HL-60/S4 (cell line): ENCODE results near the gene UGT1A6.
"Not testable (repeated sequence)": the region's sequence is repeated elsewhere in the genome, so short reads cannot be mapped to it uniquely, and the experiment has no call there.

Experiments used
- in situ Hi-C: fragments of 300-500 bp; cut with MboI; formaldehyde crosslinking; loops from 2 replicates; pipeline ENCODE4 v1.14.3; 2022; ENCODE audit warnings: low sequenced_read_pairs

UGT1A6 gene

DNA sequence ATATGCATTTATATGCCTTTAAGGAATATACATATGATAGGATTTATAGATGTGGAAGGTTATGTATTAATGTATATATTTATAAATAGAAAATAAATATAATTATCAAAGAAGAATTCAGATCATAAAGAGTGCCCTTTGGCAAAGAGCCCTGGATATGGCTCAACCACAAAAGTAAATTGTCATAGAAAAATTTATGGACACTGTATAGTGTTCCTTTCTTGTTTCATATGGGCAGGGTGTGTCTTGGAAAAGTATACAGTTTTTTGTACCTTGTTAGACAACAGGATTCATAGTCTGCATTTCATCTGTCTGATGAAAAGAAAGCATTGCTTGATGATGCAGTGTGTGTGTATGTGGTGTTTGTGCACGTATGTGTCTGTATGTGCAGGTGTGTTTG, 8.1 kb upstream of the UGT1A6 start:
- in situ Hi-C loops: no loop called here

DNA sequence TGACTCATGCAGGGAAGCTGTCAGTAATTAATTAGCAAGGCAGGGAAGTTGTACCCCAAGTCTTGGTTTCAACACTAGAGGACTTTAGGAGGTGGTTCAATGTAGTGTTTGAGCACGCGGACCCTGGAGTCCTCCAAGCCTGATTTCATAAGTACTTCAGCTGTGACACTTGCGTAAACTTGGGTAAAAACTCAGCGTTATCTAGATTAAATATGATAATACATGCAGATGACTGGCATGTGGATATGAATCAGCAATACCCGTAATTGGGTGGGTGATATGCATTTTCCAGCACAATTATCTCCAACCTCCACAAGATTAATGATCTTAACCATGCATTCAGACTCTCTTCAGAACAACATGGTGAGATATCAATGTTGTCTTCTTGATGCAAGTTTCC, 5.8 kb upstream of the UGT1A6 start:
- in situ Hi-C loops: no loop called here

DNA sequence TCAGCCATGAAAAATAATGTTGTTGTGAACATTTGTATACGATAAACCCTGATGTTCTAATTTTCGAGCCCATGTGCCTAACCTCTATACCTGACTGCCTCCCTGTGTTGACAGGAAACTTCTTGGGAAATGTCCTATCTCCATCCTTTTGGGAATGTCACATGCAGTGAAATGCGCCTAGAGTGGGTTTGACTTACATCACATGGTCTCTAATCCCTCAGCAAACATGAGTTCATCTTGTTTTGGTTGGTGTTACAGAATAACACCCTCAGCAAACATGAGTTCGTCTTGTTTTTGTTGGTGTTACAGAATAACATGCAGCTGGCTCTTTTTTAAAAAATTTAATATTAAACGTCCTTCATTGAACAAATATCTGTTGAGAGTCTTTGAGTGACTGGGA, 4.3 kb upstream of the UGT1A6 start:
- in situ Hi-C loops: no loop called here

DNA sequence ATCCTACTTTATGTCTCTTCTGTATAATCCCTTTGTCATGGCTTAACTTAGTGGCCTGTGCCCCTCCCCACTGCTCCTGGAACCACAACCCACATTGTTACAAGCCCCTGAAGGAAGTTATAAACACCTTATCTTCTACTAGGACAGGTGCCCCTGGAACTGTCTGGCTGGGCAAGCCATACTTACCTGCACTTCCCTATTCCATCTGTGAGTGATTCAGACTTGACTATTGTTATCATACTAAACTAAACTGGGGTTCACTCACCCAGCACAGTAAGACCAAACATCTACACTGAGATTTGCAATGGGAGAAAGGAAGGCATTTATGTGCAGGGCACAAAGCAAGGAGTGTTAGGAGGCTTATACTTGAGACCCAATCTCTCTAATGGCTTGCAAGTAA, 3.7 kb upstream of the UGT1A6 start:
- in situ Hi-C loops: no loop called here

DNA sequence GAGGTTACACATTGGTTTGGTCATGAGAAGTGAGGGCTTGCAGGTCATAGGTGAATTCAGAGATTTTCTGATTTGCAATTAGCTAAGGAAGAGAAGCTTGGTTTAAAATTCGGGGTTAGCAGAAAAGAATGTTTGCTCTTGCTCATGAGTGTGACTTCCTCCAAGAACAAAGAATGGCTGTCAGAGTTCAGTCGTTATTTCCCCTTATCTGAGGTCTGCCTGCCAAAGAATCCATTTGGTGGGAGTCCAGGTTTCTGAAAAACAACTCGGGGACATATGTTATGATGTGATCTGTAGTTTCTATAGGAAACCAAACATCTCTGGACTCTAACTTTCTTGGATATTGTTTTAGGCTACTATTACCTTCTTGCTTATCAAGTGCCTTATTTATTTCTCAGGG, 3.2 kb upstream of the UGT1A6 start:
- in situ Hi-C loops: no loop called here

DNA sequence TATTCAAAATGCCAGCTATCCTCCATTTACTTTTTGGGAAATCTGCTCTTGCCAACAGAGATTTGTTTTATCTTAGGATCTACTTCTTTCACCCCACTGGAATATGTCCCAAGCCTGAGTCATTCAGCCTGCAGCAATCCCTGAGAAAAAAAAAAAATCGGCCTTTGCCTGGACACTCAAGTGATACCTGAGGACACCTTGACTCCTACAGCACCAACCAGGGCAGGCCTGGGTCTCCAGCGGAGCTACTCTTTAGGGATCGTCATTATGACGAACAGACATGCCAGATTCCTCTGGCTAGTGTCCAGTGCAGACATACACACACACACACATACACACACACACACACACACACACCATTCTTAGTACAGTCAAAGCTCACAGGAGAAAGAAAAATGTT, 2.2 kb upstream of the UGT1A6 start:
- in situ Hi-C loops: no loop called here

DNA sequence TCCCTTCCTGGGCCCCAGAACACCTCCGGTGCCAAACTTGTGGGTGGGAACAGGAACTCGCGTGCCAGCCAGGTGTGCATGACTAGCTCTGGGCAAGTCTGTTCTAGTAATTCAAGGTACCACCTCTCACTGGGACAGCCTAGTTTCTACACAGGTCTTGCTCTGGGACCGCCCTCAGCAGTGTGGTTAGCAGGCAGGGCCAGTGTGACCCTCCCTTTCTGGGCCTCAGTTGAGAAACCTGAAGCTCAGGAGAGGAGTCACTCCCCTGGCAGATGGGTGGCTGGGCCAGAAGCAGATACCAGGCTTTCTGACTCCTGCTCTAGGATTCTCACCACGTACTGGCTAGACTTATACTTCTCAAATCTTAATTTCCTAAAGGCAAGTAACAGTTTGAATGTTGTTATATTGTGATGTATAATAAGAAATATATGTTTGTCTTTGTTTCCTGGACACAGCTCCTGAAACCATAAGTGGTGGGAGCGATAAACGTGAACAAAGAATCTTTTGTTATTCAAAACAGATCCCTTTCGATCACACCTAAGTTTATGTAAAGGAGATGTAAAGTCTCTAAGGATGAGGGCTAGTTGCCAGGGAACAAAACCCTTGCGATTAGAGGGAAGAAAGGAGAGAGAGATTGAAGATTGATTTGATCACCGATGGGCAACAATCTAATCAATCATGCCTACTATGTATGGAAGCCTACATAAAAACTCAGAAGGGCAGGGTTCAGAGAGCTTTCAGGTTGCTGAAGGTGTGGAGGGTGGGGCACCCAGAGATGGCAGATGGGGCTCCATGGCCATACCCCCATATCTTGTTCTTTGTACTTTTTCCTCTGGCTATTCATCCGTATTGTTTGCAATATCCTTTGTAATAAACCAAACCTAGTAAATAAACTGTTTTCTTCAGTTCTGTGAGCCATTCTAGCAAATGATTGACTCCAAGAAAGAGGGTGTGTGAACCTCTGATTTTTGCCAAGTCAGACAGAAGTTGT, 952 bp upstream of the UGT1A6 start:
- in situ Hi-C loops: no loop called here

DNA sequence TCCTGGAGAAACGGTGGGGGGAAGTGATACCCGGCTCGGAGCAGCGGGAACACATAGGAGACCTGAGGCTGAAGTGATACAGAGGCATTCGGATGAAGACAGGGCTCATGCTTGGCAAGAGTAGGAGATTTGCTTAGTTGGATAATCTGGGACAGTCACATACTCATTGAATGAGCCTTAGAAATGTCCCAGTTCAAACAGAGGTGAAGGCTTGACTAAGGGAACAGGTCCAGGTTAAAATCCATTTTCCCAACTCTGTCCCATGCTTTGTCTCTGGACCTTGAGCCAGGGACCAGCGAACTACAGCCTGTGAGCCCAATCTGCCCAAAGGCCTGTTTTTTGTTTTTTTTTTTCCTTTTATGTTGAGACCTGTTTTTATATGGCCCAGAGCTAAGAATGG, 1.3 kb downstream of the UGT1A6 start:
- in situ Hi-C loops: no loop called here

DNA sequence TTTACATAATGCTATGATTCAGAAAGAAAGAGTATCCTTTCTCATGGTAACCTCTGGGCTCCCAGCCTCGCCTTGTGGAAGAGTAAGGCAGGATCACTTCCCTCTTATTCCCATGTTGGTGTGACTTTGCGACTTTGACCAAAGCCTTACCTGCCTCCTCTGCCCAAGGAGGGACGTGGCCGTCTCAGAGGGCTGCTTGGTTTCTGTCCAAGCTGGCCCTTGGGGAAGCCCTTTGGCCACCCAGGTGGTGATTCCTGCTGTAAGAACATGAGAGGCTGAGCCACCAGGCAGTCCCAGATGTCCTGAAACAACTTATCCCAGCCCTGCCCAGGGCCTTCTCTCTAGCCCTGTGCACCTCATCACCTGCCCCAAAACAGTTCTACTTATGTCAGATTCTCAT, 6.0 kb downstream of the UGT1A6 start:
- in situ Hi-C loops: no loop called here

DNA sequence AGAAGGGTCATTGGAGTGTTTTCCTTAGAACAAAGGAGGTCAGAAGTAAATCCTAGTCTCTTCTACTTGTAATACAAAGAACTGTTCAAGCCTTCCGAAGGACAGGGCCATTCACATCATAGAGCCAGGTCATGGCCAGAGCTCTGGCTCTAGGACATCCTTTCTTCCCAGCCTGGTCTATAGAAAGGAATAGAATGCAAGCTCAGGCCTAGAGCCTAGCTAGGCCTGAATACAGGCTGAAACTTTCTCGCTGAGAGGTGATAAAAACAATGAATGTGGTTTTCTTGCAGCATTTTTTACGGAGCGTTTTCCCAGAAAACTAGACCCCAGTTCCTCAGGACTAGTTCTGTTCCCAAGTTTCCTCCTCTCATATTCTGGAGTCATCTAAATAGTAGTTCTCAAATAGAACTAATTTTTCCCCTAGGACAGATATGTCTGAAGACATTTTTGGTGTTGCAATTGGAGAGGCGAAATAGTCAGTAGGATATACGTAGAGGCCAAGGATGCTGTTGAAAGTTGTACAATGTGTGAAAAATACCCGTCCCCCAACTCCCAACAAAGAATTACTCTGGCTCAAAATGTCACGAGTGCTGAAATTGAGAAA, 6.8 kb downstream of the UGT1A6 start:
- in situ Hi-C loops: no loop called here

DNA sequence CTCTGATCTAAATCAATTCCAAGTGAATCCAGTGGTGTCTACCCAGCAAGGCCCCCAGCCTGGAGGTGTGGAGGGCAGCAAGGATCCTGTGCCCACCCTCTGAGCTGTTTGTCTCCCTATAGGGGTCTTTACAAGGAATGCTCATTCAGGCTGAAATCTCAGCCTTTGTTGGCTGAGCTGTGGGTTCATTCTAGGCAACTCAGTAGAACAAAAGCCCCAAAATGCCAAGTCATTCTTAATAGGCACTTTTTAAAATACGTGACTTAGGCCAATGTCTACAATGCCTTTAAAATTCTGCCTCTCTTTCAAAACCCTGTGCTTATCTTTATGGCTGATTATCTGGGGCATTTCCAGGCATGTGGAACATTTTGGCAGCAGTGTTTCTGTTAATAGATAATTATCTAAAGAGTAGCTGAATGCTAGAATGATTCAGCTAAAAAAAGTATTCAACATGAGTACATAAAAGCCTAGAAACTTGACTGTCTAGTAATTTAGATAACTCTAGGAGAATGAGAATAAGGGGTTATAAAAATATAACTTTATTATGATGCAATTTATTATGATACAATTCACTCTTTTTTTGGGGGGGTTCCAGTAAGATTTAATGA, 7.4 kb downstream of the UGT1A6 start:
- in situ Hi-C loops: no loop called here

DNA sequence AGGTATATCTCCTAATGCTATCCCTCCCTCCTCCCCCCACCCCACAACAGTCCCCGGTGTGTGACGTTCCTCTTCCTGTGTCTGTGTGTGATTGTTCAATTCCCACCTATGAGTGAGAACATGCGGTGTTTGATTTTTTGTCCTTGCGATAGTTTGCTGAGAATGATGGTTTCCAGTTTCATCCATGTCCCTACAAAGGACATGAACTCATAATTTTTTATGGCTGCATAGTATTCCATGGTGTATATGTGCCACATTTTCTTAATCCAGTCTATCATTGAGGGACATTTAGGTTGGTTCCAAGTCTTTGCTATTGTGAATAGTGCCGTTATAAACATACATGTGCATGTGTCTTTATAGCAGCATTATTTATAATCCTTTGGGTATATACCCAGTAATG, 8.2 kb downstream of the UGT1A6 start:
- in situ Hi-C loops: not testable (repeated sequence)

DNA sequence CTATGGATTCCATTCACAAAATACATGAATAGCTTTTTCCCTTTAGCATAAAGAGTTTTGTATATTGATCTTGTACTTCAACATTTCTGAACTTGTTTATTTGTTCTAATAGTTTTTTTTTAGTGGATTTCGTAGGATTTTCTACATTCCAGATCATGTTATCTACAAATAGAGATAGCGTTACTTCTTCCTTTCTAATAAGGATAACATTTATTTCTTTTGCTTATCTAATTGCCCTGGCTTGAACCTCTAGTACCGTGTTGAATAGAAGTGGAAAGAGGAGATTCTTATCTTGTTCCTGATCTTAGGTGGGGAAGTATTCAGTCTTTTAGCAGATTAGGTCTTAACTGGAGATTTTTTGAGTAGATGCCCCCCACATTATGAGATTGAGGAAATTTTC, 9.5 kb downstream of the UGT1A6 start:
- in situ Hi-C loops: no loop called here

DNA sequence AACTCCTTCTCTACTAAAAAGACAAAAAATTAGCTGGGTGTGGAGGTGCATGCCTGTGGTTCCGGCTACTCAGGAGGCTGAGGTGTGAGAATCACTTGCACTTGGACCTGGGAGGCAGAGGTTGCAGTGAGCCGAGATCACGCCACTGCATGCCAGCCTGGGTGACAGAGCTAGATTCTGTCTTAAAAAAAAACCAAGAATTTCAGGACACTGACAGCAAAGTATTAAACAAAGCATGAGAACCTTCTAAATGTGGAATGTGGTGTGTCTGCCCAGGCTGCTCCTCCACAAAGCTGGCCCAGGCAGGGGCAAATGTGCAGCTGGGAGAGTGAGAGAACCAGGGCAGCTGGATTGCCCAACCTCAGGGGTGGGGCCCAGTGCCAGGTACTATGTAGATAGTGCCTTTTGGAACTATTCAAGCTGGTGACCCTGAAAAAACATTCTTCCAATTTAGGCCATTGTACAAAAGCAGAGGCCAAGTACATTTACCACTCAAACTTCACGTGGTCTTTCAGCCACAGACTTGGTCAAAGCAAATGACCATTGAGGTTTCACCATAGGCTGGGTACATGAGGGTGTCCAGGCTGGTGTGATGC, 13.3 kb downstream of the UGT1A6 start:
- in situ Hi-C loops: no loop called here

DNA sequence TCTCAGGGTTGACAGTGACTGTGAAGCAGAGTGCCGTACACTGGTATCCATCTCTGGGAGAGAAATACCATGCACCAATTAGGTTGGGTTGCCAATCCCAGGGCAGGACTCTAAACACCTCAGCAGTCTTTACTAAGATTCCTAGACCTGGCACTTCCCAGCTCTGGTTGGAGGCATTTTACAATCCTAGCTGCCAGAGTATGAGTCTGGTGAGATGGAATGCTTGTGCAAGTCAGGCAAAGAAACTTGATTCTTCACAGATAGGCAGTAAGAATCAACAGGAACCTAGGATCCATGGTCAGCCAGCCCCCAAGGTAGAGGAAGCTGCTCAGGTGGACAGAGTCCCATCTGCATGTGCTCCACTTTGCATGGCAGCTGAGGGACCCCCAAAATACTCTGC, 14.0 kb downstream of the UGT1A6 start:
- in situ Hi-C loops: no loop called here

DNA sequence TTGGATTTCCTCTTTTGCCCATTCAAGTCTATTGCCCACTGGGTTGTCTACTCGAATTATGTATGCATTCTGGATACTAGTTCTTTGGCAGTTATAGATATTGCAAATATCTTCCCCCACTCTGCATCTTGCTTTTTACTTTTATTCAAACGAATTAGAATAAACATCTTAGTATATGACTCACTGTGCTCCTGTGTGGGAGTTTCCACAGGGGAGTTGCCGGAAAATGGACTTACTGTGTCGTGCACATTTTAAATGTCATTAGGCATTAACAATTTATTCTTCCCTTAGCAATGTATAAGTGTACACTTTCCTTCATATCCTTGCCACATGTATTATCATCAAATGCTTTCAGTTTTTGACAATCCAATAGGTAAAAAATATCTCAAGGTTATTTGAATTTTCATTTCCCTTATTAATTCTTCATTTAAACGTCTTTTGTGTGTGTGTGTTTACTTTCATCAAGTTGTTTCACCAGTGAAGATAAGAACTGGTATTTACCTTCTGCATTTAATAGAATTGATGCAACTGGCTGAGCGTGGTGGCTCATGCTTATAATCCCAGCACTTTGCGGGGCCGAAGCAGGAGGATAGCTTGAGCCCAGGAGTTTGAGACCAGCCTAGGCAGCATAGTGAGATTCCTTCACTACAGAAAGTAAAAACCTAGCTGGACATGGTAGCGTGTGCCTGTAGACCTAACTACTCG, 15.4 kb downstream of the UGT1A6 start:
- in situ Hi-C loops: no loop called here

DNA sequence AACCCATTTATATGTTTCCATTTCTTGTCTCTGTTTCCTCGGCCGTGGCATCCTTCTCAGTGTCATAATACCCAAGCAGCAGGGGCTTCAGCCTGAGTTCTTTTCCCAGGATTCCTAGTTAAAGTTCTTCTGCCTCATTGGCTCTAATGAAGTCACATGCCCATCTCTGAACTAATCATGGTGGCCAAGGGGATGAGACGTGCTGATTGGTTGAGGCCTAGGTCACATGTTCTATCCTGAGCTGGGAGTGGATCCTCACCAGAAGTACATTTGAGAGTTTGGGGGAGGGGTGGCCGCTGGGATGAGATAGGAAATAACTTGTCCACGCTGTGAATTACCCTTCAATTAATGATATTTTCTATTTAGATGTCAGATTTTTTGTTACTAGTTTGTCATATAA, 16.3 kb downstream of the UGT1A6 start:
- in situ Hi-C loops: no loop called here

DNA sequence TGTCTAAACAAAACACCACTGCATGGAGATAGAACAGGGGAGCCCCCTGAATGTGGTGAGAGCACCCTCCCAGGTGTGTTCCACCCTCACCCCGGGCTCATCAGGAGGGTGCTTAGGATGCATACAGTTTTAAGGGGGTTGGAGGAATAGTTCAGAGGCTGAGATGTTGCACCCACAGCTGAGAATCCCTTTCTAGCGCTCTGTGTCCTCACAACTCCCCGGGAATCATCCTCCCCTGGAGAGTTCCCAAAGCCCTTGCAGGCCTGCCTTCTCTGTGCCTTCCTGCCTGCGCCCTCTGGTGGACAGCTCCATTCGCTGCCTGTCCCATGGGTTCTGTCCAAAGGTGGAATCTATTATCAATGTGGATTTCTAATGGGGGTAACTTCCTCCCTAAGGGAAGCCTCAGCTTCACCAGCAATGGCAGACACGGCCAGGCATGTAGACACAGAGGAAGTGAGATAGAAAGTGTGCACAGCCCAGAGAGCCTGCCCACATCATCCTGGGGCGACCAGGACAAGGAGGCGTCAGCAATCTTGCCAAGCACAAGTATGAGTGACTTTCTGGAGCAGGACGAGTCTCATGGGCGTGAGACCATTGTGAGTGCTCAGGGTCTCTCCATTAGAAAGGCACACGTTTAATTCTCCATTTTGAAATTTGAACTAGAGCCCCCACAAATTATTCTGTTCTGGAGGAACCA, 18.8 kb downstream of the UGT1A6 start:
- in situ Hi-C loops: no loop called here

DNA sequence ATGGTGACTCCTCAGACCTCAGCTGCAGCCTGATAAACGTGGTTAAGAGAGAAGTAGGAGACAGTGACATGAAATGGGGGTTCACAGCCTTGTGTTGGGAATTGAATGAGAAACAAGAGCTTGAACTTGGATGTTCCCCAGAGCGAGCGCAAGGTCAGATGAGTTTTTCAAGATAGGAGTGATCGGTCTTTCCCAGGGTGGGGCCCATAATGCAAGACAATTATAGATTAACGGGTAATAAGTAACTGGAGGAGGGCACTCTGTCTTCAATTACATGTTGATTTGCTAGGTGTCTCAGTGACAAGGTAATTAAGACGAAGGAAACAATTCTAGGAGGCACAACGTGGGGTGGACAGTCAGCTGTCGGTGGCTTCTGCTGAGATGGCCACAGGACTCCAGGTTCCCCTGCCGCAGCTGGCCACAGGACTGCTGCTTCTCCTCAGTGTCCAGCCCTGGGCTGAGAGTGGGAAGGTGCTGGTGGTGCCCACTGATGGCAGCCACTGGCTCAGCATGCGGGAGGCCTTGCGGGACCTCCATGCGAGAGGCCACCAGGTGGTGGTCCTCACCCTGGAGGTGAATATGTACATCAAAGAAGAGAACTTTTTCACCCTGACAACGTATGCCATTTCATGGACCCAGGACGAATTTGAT, 20.0 kb downstream of the UGT1A6 start, which contains the start of gene UGT1A5:
UGT1A5 (plus strand) TSS at position 297 of the 651 bp plus-strand sequence; CDS start at position 382, 85 bp downstream.
- in situ Hi-C loops: no loop called here

DNA sequence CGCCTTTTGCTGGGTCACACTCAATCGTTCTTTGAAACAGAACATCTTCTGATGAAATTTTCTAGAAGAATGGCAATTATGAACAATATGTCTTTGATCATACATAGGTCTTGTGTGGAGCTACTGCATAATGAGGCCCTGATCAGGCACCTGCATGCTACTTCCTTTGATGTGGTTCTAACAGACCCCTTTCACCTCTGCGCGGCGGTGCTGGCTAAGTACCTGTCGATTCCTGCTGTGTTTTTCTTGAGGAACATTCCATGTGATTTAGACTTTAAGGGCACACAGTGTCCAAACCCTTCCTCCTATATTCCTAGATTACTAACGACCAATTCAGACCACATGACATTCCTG, 20.5 kb downstream of the UGT1A6 start:
- in situ Hi-C loops: no loop called here
